Keratinocyte (primary cell): Measurements from ENCODE around the gene FBXO17. TPM values are rescaled to one million over a fixed set of nuclear protein-coding genes. Genes with fewer than 3 reads are reported as not detected.
"Not testable (repeated sequence)": the region's sequence is repeated elsewhere in the genome, so short reads cannot be mapped to it uniquely, and the experiment has no call there.

Experiments
- DNase-seq: peaks from one replicate; pipeline ENCODE4 v3.0.0-alpha.2; 2011; ENCODE audit warnings: low read depth, missing footprints, low spot score
- FAIRE-seq: peaks from 2 replicates; lab custom pipeline; 2011; peaks lifted over from hg19 to GRCh38; lab: Jason Lieb, UNC
- H2AFZ ChIP-seq: 2 replicates; pipeline ENCODE4 v1.6.0; 2012; ENCODE audit warnings: low read length, control low read depth, inconsistent platforms; ENCODE audit not compliant: control insufficient read depth
- H3K27ac ChIP-seq: 2 replicates; pipeline ENCODE4 v1.5.1; 2011; ENCODE audit warnings: low read length; ENCODE audit not compliant: control insufficient read depth, insufficient read depth
- H3K27me3 ChIP-seq: 3 replicates; pipeline ENCODE4 v1.6.0; 2011; ENCODE audit warnings: low read length; ENCODE audit not compliant: control insufficient read depth, insufficient read depth; ENCODE audit errors: extremely low read depth
- H3K36me3 ChIP-seq, 2 experiments: 2 replicates in 1 of 2; 3 replicates in 1 of 2; pipeline ENCODE4 v1.5.1; 2011; ENCODE audit warnings: low read length in 2 of 2, mild to moderate bottlenecking in 1 of 2; ENCODE audit not compliant: control insufficient read depth in 2 of 2, insufficient read depth in 2 of 2; ENCODE audit errors: extremely low read depth in 1 of 2
- H3K4me1 ChIP-seq: 3 replicates; pipeline ENCODE4 v1.5.1; 2011; ENCODE audit warnings: low read length; ENCODE audit not compliant: control insufficient read depth, insufficient read depth; ENCODE audit errors: extremely low read depth
- H3K4me2 ChIP-seq: 3 replicates; pipeline ENCODE4 v1.6.0; 2011; ENCODE audit warnings: low read depth, low read length; ENCODE audit not compliant: control insufficient read depth, insufficient read depth; ENCODE audit errors: extremely low read depth
- H3K4me3 ChIP-seq, 3 experiments: fragments of 200-600 bp in 1 of 3; sonication (generic) in 1 of 3; 2 replicates in 2 of 3; 3 replicates in 1 of 3; pipeline ENCODE4 v1.5.1; 2011 to 2016; ENCODE audit warnings: low read length in 3 of 3, mild to moderate bottlenecking in 3 of 3, control low read depth in 2 of 3, inconsistent platforms in 1 of 3, low read depth in 1 of 3, mixed read lengths in 1 of 3, mixed run types in 1 of 3, moderate library complexity in 1 of 3; ENCODE audit not compliant: control insufficient read depth in 2 of 3, insufficient read depth in 2 of 3; ENCODE audit errors: extremely low read depth in 1 of 3
- H3K79me2 ChIP-seq: 2 replicates; pipeline ENCODE4 v1.6.0; 2012; ENCODE audit warnings: low read length; ENCODE audit not compliant: control insufficient read depth, insufficient read depth
- H3K9ac ChIP-seq: 3 replicates; pipeline ENCODE4 v1.6.0; 2011; ENCODE audit warnings: low read length; ENCODE audit not compliant: control insufficient read depth, insufficient read depth; ENCODE audit errors: extremely low read depth
- H3K9me1 ChIP-seq: 3 replicates; pipeline ENCODE4 v1.6.0; 2011; ENCODE audit warnings: low read length; ENCODE audit not compliant: control insufficient read depth, insufficient read depth; ENCODE audit errors: extremely low read depth
- H3K9me3 ChIP-seq: 2 replicates; pipeline ENCODE4 v1.5.1; 2012; ENCODE audit warnings: low read depth, low read length; ENCODE audit not compliant: control insufficient read depth
- H4K20me1 ChIP-seq: 3 replicates; pipeline ENCODE4 v1.6.0; 2011; ENCODE audit warnings: low read length; ENCODE audit not compliant: control insufficient read depth, insufficient read depth; ENCODE audit errors: extremely low read depth
- EZH2 ChIP-seq: IDR thresholded peaks from one replicate; pipeline ENCODE4 v1.6.1; 2012; ENCODE audit warnings: inconsistent platforms, mild to moderate bottlenecking, low read length, moderate library complexity
- dilution Hi-C: fragments of 300-500 bp; cut with MboI; formaldehyde crosslinking; loops from one replicate; pipeline ENCODE4 v1.7.0; 2020; ENCODE audit warnings: low sequenced_read_pairs; ENCODE audit not compliant: extremely low pct_ligation_motif_present
- polyA plus RNA-seq, 5 experiments: library from polyadenylated mRNA; depleted of rRNA in 3 of 5; stranded (reverse) in 3 of 5; stranded (forward) in 1 of 5; unstranded in 1 of 5; fragments of >200 nt; gene quantifications; 1 replicate in 1 of 5; 2 replicates in 3 of 5; 3 replicates in 1 of 5; pipeline versions ENCODE4 v1.2.1 to v1.2.3, GENCODE V29; 2011 to 2012; ENCODE audit warnings: missing spikeins in 2 of 5, low read depth in 1 of 5, low replicate concordance in 1 of 5
- TF ChIP-seq, protein P1 (sequence below), 3 experiments: IDR thresholded peaks in 1 of 3; conservative IDR thresholded peaks in 1 of 3; optimal IDR thresholded peaks in 1 of 3; 2 replicates in 2 of 3; 3 replicates in 1 of 3; pipeline versions ENCODE3 to v1.5.1; 2011; ENCODE audit warnings: low read length in 3 of 3, mild to moderate bottlenecking in 3 of 3, moderate library complexity in 2 of 3, control low read depth in 1 of 3, inconsistent platforms in 1 of 3; ENCODE audit not compliant: insufficient read depth in 2 of 3; ENCODE audit errors: extremely low read depth in 1 of 3

Gene FBXO17
- polyA plus RNA-seq, 1 donor (not counting 4 experiments of a cell fraction or from before 2014, with no cell fraction given): 5.4 TPM

DNA sequence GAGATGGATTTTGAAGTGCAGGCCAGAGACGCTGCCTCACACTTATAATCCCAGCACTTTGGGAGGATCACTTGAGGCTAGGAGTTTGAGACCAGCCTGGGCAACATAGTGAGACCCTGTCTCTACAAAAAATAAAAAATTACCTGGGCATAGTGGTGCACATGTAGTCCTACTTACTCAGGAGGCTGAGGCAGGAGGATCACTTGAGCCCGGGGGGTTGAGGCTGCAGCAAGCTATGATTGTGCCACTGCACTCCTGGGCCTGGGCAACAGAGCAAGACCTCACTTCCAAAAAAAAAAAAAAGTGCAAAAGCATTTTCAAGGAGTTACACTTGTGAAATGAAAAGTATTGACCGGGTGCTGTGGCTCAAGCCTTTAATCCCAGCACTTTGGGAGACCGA is 27.6 kb upstream of the FBXO17 start:
- Histone ChIP-seq H3K4me1 (no peaks in the 10 kb centered on the region), H3K36me3 (no peaks in the 10 kb centered on the region), H3K9me1 (no peaks in the 10 kb centered on the region), H4K20me1 (no peaks in the 10 kb centered on the region), H3K27me3 (no peaks in the 10 kb centered on the region), H2AFZ (no peak overlapping the region), H3K9ac (no peak overlapping the region), H3K4me2 (no peak overlapping the region), H3K27ac (no peak overlapping the region), H3K79me2 (no peaks in the 10 kb centered on the region), H3K4me3 (no peak overlapping the region), H3K9me3 (no peaks in the 10 kb centered on the region)
- FAIRE-seq (no peak), DNase-seq (no peak)
- TF ChIP-seq, protein P1, sequence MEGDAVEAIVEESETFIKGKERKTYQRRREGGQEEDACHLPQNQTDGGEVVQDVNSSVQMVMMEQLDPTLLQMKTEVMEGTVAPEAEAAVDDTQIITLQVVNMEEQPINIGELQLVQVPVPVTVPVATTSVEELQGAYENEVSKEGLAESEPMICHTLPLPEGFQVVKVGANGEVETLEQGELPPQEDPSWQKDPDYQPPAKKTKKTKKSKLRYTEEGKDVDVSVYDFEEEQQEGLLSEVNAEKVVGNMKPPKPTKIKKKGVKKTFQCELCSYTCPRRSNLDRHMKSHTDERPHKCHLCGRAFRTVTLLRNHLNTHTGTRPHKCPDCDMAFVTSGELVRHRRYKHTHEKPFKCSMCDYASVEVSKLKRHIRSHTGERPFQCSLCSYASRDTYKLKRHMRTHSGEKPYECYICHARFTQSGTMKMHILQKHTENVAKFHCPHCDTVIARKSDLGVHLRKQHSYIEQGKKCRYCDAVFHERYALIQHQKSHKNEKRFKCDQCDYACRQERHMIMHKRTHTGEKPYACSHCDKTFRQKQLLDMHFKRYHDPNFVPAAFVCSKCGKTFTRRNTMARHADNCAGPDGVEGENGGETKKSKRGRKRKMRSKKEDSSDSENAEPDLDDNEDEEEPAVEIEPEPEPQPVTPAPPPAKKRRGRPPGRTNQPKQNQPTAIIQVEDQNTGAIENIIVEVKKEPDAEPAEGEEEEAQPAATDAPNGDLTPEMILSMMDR (optimal IDR thresholded peaks at IDR 0.05 in 1 of 3, IDR thresholded peaks at IDR 0.05 in 1 of 3, conservative IDR thresholded peaks at IDR 0.05 in 1 of 3; ENCODE audit: extremely low read depth in 1 of 3, insufficient read depth in 2 of 3, low read length in 3 of 3): no peak
- TF ChIP-seq EZH2: no peak
- dilution Hi-C loops: no loop called here

DNA sequence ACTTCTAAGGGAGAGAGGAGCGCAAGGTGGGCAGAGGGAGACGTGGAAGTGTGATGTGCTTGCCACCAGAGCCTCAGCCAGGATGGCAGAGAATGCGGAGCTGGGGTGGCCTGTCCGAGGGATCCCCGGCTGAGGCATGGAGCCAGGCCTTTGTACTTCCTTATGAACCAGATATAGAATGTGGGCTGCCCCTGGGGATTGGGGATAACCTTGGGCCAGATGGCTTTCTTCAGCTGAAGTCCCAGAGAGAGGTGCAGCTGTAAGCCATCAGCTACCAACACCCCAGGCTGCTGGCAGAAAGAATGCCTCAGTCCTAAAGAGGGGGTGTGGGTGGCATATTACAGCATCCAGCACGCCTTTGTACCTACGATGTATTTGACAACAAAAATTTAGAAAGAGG is 25.5 kb upstream of the FBXO17 start:
- H3K79me2 ChIP-seq: no peaks in the 10 kb centered on the region
- no peaks in the 10 kb centered on the region for H3K27me3 ChIP-seq
- no peak for TF ChIP-seq EZH2
- TF ChIP-seq, protein P1 (optimal IDR thresholded peaks at IDR 0.05 in 1 of 3, IDR thresholded peaks at IDR 0.05 in 1 of 3, conservative IDR thresholded peaks at IDR 0.05 in 1 of 3; ENCODE audit: extremely low read depth in 1 of 3, insufficient read depth in 2 of 3, low read length in 3 of 3): no peak
- H3K9me1 ChIP-seq: no peaks in the 10 kb centered on the region
- no peak overlapping the region for H2AFZ ChIP-seq
- H3K4me3 ChIP-seq: no peak overlapping the region
- no peak for DNase-seq
- H3K9ac ChIP-seq: no peak overlapping the region
- no peak overlapping the region for H3K27ac ChIP-seq
- no peak overlapping the region for H3K4me2 ChIP-seq
- H3K4me1 ChIP-seq: no peaks in the 10 kb centered on the region
- no peak for FAIRE-seq
- dilution Hi-C loops: no loop called here
- H4K20me1 ChIP-seq: no peaks in the 10 kb centered on the region
- H3K9me3 ChIP-seq: no peaks in the 10 kb centered on the region
- H3K36me3 ChIP-seq: no peaks in the 10 kb centered on the region

- FAIRE-seq, H4K20me1 ChIP-seq, H3K4me1 ChIP-seq, H3K79me2 ChIP-seq, H2AFZ ChIP-seq, H3K9me3 ChIP-seq, H3K4me2 ChIP-seq, H3K36me3 ChIP-seq, H3K9ac ChIP-seq, H3K27me3 ChIP-seq, DNase-seq, H3K4me3 ChIP-seq, H3K9me1 ChIP-seq, H3K27ac ChIP-seq, dilution Hi-C loops: not testable (repeated sequence)
Measured at GRCh38 chr19:38997576-38997975, 22.0 kb upstream of the FBXO17 start.
